Measurements from ENCODE around the gene LFNG. TPM values are rescaled to one million over a fixed set of nuclear protein-coding genes. Genes with fewer than 3 reads are reported as not detected.

Gene LFNG
- total and polyA plus RNA-seq, 2 donors (not counting 1 experiment from before 2014, with no cell fraction given): 73.3 to 208 TPM

DNA sequence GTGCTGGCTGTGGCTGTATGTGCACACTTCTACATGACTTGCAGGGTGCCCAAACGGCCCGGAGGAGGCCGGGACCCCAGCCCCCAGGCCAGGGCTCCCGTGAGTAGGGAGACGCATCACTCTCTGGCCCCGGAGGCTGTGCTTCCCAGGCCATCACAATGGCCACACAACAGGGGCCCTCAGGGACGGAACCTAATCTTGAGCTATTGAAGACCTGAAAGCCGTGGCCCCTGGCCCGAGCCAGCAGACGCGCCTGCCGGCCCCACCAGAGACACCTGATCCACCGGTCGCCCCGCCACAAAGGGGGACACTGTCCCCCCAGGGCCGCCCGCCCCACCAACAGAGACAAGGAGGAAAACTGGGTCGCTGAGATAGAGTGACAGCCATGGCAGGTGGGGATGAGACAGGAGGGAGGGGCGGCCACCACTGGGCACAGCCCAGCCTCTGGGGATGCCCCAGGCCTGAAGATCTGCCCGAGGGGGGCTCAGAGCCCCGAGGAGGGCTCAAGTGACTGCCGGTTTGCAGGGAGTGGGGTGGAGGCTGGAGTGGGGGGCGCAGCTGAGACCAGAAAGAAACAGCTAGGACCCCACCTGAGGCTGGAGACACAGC is 10.2 kb upstream of the LFNG start:
- H2AFZ ChIP-seq (ENCODE audit: insufficient read depth, low read depth, low read length, poor library complexity, severe bottlenecking): no peak overlapping the region
- WGBS (ENCODE audit: insufficient coverage): 30% methylated on average over 11 of the region's 23 CpGs
- peak overlapping the region; percentile 99 to 100 for H3K27ac ChIP-seq (ENCODE audit: low read length in 2 of 2)
- Mint-ChIP-seq H3K4me3 (peak overlapping the region; percentile 88), H3K27ac (peak overlapping the region; percentile 99), H3K4me1 (peaks cover 67% of the 10 kb centered on the region), H3K27me3 (no peaks in the 10 kb centered on the region), H3K9me3 (ENCODE audit: insufficient read depth) (no peaks in the 10 kb centered on the region)
- DNase-seq (no peak), ATAC-seq (ENCODE audit: low read depth) (no peak)
- peak overlapping the region in 4 of 5 experiments; percentile 25 to 46 (median 34) for H3K4me3 ChIP-seq (ENCODE audit: control extremely low read depth in 1 of 5, extremely low read depth in 1 of 5, insufficient read depth in 1 of 5, low read depth in 2 of 5, low read length in 4 of 5)
- H3K4me2 ChIP-seq (replicated peaks; ENCODE audit: low read depth, low read length, poor library complexity, severe bottlenecking): peak overlapping the region; percentile 93
- TF ChIP-seq CTCF (IDR thresholded peaks at IDR 0.05): no peak
- no peak for TF ChIP-seq EZH2 (IDR thresholded peaks at IDR 0.05; ENCODE audit: borderline replicate concordance, insufficient read depth, low read depth, low read length, poor library complexity, severe bottlenecking)
- ChIA-PET POLR2A (interaction anchor here (0.5 to 7.5 kb wide), 6 partner anchors 11 to 125 kb away, joined by 3 to 340 read pairs (median 6); partner anchors contain the start of genes BRAT1 and LFNG), CTCF (interaction anchor here (0.9 to 5.0 kb wide), 11 partner anchors 10 to 201 kb away, joined by 3 to 34 read pairs (median 4); no protein-coding TSS in a partner anchor)
- H3K9ac ChIP-seq (ENCODE audit: low read length): peak overlapping the region; percentile 70
- no peaks in the 10 kb centered on the region for H3K9me3 ChIP-seq (ENCODE audit: control extremely low read depth in 1 of 3, control insufficient read depth in 2 of 3, insufficient read depth in 1 of 3, low read length in 2 of 3)
- H3K79me2 ChIP-seq (ENCODE audit: control insufficient read depth, insufficient read depth, low read length): peaks cover 19% of the 10 kb centered on the region
- peaks cover 60 to 71% of the 10 kb centered on the region in 2 donors for H3K4me1 ChIP-seq (ENCODE audit: control insufficient read depth in 2 of 2, insufficient read depth in 2 of 2, low read length in 2 of 2)
- H3K36me3 ChIP-seq (replicated peaks in 1 of 2; ENCODE audit: control extremely low read depth in 1 of 2, control insufficient read depth in 1 of 2, extremely low read depth in 1 of 2, insufficient read depth in 2 of 2, low read length in 1 of 2): no peaks in the 10 kb centered on the region
- intact Hi-C loops (cut with micrococcal nuclease): loop anchor here (1.0 kb wide), 1 partner anchor 46 kb away; the partner anchor contains the start of gene BRAT1
- H3K27me3 ChIP-seq (replicated peaks in 1 of 4; ENCODE audit: control extremely low read depth in 1 of 4, control insufficient read depth in 3 of 4, insufficient read depth in 4 of 4, low read length in 3 of 4): no peaks in the 10 kb centered on the region
- H4K20me1 ChIP-seq (ENCODE audit: control insufficient read depth, insufficient read depth, low read length, poor library complexity, severe bottlenecking): no peaks in the 10 kb centered on the region

Data from B cell (primary cell).